ENCODE measurements around the gene FDPS.

DNA sequence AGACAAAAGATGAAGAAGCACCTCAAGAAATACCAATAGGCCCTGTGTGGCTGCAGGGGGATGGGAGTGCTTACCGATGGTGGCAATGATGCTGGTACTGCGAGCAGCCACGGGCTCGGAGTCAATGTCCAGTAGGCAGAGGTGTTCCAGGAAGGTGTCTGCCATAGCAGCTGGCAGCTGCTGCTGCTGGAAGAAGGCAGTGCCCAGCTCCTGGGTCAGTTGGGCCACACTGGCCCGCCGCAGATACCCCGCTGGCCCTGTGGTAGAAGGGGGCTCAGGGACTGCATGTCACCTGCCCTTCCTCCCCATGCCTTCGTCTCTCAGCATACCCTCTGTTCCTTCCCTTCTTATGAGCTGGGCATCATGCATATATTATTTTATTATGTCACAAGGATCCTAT lies 8.6 kb upstream of the FDPS start:
- TF ChIP-seq, protein P1, sequence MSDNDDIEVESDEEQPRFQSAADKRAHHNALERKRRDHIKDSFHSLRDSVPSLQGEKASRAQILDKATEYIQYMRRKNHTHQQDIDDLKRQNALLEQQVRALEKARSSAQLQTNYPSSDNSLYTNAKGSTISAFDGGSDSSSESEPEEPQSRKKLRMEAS (IDR thresholded peaks at IDR 0.05; ENCODE audit: insufficient read depth, insufficient read length): no peak
- TF ChIP-seq EZH2 (IDR thresholded peaks at IDR 0.05; ENCODE audit: borderline replicate concordance, low read depth, low read length, severe bottlenecking) (no peak), CTCF (IDR thresholded peaks at IDR 0.05; ENCODE audit: extremely low read depth in 1 of 2, insufficient read depth in 1 of 2, low read depth in 1 of 2, low read length in 2 of 2) (no peak), JUN (IDR thresholded peaks at IDR 0.05; ENCODE audit: borderline replicate concordance, insufficient read depth, insufficient read length, low read depth) (no peak), POLR2A (IDR thresholded peaks at IDR 0.05; ENCODE audit: low read depth, low read length) (no peak)

Measured in endothelial cell of umbilical vein (primary cell).